ENCODE measurements around the gene DCTN2. TPM values are rescaled to one million over a fixed set of nuclear protein-coding genes. Genes with fewer than 3 reads are reported as not detected.

Gene DCTN2
- total RNA-seq, 1 donor from 2014 or later = 92.5 TPM

GRCh38 chr12:57553343-57554202, 6.6 kb upstream of the DCTN2 start:
- DNase-seq (ENCODE audit: missing footprints) (no peak), ATAC-seq (no peak)
- intact Hi-C loops (cut with DNase I) = no loop called here

- intact Hi-C loops (cut with DNase I) = no loop called here
- no peak for ATAC-seq
- no peak for DNase-seq (ENCODE audit: missing footprints)
Observed at GRCh38 chr12:57552835-57553313, 5.9 kb upstream of the DCTN2 start.

- intact Hi-C loops (cut with DNase I) = no loop called here
- DNase-seq (ENCODE audit: missing footprints) (no peak), ATAC-seq (no peak)
Observed at GRCh38 chr12:57552306-57552651, 5.3 kb upstream of the DCTN2 start.

GRCh38 chr12:57551637-57552305, 4.8 kb upstream of the DCTN2 start:
- intact Hi-C loops (cut with DNase I) = no loop called here
- DNase-seq (ENCODE audit: missing footprints) (no peak), ATAC-seq (no peak)

- no peak for ATAC-seq
- intact Hi-C loops (cut with DNase I) = no loop called here
- DNase-seq (ENCODE audit: missing footprints) = no peak
Observed at GRCh38 chr12:57550641-57551549, 3.9 kb upstream of the DCTN2 start.

- intact Hi-C loops (cut with DNase I) = loop anchor here (5.0 kb wide), 1 partner anchor 63 kb away; the partner anchor contains the start of gene MARS1
- ATAC-seq (no peak), DNase-seq (ENCODE audit: missing footprints) (peak; percentile 74)
Observed at GRCh38 chr12:57549909-57550640, 3.1 kb upstream of the DCTN2 start, which contains the start of gene KIF5A. KIF5A (plus strand) TSS chr12:57550044; CDS start chr12:57550272, 228 bp downstream.

GRCh38 chr12:57549203-57549908, 2.4 kb upstream of the DCTN2 start:
- intact Hi-C loops (cut with DNase I) = loop anchor here (5.0 kb wide), 1 partner anchor 62 kb away; the partner anchor contains the start of gene MARS1
- ATAC-seq = no peak

GRCh38 chr12:57548488-57548887, 1.5 kb upstream of the DCTN2 start:
- intact Hi-C loops (cut with DNase I) = loop anchor here (5.0 kb wide), 1 partner anchor 61 kb away; the partner anchor contains the start of gene MARS1
- no peak for DNase-seq (ENCODE audit: missing footprints)
- ATAC-seq = no peak

More at GRCh38 chr12:57549203-57549908, 2.4 kb upstream of the DCTN2 start:
- DNase-seq (ENCODE audit: missing footprints) = no peak

GRCh38 chr12:57548013-57548315, 972 bp upstream of the DCTN2 start:
- DNase-seq (ENCODE audit: missing footprints) = no peak
- no peak for ATAC-seq
- intact Hi-C loops (cut with DNase I) = loop anchor here (5.0 kb wide), 1 partner anchor 61 kb away; the partner anchor contains the start of gene MARS1

GRCh38 chr12:57547288-57548012, 458 bp upstream of the DCTN2 start:
- DNase-seq (ENCODE audit: missing footprints) = no peak
- ATAC-seq = no peak
- intact Hi-C loops (cut with DNase I) = loop anchor here (2.0 to 5.0 kb wide), 2 partner anchors 25 to 60 kb away; partner anchors contain the start of genes MARS1 and MBD6

- DNase-seq (ENCODE audit: missing footprints) (no peak), ATAC-seq (no peak)
- intact Hi-C loops (cut with DNase I) = loop anchor here (2.0 to 5.0 kb wide), 2 partner anchors 23 to 59 kb away; partner anchors contain the start of genes MARS1 and MBD6
Observed at GRCh38 chr12:57545809-57546437, 1.1 kb downstream of the DCTN2 start.

GRCh38 chr12:57543581-57543980, 3.4 kb downstream of the DCTN2 start:
- ATAC-seq (no peak), DNase-seq (ENCODE audit: missing footprints) (no peak)
- intact Hi-C loops (cut with DNase I) = no loop called here

GRCh38 chr12:57541717-57542116, 5.3 kb downstream of the DCTN2 start:
- DNase-seq (ENCODE audit: missing footprints) (no peak), ATAC-seq (no peak)
- intact Hi-C loops (cut with DNase I) = no loop called here

GRCh38 chr12:57541001-57541400, 6.0 kb downstream of the DCTN2 start:
- intact Hi-C loops (cut with DNase I) = no loop called here
- ATAC-seq (no peak), DNase-seq (ENCODE audit: missing footprints) (no peak)

GRCh38 chr12:57539134-57539768, 7.7 kb downstream of the DCTN2 start:
- no peak for DNase-seq (ENCODE audit: missing footprints)
- intact Hi-C loops (cut with DNase I) = no loop called here
- ATAC-seq = no peak

- ATAC-seq = no peak
- intact Hi-C loops (cut with DNase I) = no loop called here
Observed at GRCh38 chr12:57536597-57536942, 10.4 kb downstream of the DCTN2 start.

More at GRCh38 chr12:57536597-57536942, 10.4 kb downstream of the DCTN2 start:
- DNase-seq (ENCODE audit: missing footprints) = no peak

Measured in Right ventricle myocardium inferior (tissue), 1 donor.